GM12865 (cell line): ENCODE measurements around the gene LIPC.

ENCODE experiments used
- DNase-seq: peaks from one replicate; pipeline ENCODE4 v3.0.0; 2010; ENCODE audit warnings: low read depth
- H3K4me3 ChIP-seq: 2 replicates; pipeline ENCODE4 v1.5.1; 2011; ENCODE audit warnings: mild to moderate bottlenecking, low read depth, low read length, control low read depth
- TF ChIP-seq, protein P1 (sequence below): IDR thresholded peaks from 2 replicates; pipeline ENCODE4 v1.5.1; 2011; ENCODE audit warnings: low read length, control low read depth, low read depth, inconsistent platforms; ENCODE audit not compliant: insufficient read depth; ENCODE audit errors: missing control alignments

LIPC gene

GRCh38 chr15:58444056-58444455 lies 12.3 kb downstream of the LIPC start:
- H3K4me3 ChIP-seq = no peak overlapping the region
- no peak for DNase-seq
- TF ChIP-seq, protein P1, sequence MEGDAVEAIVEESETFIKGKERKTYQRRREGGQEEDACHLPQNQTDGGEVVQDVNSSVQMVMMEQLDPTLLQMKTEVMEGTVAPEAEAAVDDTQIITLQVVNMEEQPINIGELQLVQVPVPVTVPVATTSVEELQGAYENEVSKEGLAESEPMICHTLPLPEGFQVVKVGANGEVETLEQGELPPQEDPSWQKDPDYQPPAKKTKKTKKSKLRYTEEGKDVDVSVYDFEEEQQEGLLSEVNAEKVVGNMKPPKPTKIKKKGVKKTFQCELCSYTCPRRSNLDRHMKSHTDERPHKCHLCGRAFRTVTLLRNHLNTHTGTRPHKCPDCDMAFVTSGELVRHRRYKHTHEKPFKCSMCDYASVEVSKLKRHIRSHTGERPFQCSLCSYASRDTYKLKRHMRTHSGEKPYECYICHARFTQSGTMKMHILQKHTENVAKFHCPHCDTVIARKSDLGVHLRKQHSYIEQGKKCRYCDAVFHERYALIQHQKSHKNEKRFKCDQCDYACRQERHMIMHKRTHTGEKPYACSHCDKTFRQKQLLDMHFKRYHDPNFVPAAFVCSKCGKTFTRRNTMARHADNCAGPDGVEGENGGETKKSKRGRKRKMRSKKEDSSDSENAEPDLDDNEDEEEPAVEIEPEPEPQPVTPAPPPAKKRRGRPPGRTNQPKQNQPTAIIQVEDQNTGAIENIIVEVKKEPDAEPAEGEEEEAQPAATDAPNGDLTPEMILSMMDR = no peak

GRCh38 chr15:58444658-58445332 lies 13.0 kb downstream of the LIPC start:
- no peak overlapping the region for H3K4me3 ChIP-seq
- TF ChIP-seq, protein P1 = no peak
- no peak for DNase-seq

- TF ChIP-seq, protein P1 = no peak
- no peak for DNase-seq
These were observed 14.1 kb downstream of the LIPC start for GRCh38 chr15:58445865-58446264.

DNA sequence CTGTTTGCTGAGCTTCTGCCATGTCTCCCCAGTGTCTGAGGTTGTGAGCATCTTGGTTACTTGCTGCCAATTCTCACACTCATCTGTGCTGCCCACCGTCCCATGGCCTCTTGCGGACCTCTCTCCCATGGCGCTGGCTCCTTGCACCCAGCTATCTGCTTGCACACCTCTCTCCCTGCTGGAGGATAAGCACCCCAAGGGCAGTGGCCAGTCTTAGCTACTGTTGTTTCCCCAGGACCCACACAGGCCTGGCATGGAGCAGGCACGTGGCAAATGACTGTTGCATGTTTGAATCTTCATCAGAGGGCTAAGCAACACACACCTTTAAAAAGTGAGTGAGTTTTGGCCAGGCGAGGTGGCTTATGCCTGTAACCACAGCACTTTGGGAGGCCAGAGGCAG lies 14.7 kb downstream of the LIPC start:
- TF ChIP-seq, protein P1 = no peak
- DNase-seq = no peak
- no peak overlapping the region for H3K4me3 ChIP-seq

More at GRCh38 chr15:58445865-58446264, 14.1 kb downstream of the LIPC start:
- no peak overlapping the region for H3K4me3 ChIP-seq

DNA sequence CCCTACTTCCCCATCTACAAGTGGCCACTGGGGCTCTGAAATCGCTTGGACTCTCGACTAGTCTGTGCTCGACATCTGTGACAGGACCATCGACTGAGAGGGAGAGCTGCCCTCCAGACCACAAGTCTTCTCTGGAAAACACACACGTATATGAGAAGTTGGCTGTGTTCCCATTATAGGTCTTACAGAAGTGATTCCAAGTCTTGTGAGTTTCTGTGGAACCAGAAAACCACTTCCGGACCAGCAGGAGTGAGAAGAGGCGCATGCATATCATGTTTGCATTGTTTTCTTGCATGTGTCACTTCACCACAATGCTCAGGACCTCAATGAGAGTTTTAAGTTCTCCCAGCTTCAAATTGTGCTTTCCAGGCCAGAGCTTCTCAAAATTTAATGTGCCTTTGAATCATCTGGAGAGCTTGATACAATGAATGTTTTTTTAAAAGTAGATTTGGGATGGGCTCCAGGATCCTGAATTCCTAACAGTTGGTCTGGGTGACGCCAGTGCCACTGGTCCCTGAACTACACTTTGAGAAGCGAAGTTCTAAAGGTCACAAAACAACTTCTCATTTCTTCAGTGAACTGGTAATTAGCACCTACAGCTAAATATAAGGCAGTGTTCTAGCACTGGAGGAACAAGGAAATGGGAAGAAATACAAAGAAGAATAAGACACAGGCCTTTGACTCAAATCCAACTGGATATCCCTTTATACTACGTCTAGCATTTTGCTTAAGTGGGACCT lies 15.7 kb downstream of the LIPC start:
- no peak overlapping the region for H3K4me3 ChIP-seq
- TF ChIP-seq, protein P1 = no peak
- DNase-seq = peak; percentile 30

- TF ChIP-seq, protein P1 = no peak
- H3K4me3 ChIP-seq = no peak overlapping the region
- DNase-seq = no peak
These were observed 16.5 kb downstream of the LIPC start for GRCh38 chr15:58448331-58448730.

GRCh38 chr15:58448906-58449305 lies 17.1 kb downstream of the LIPC start:
- H3K4me3 ChIP-seq = no peak overlapping the region
- DNase-seq = no peak
- TF ChIP-seq, protein P1 = no peak
